Kidney epithelial cell (primary cell): Measurements from ENCODE around the gene USP24. TPM values are rescaled to one million over a fixed set of nuclear protein-coding genes. Genes with fewer than 3 reads are reported as not detected.

Experiments used
- DNase-seq: peaks from one replicate; pipeline ENCODE4 v3.0.0-alpha.2; 2010; ENCODE audit warnings: low read depth
- H3K27me3 ChIP-seq: 2 replicates; pipeline ENCODE4 v1.6.0; 2011; ENCODE audit warnings: low read length; ENCODE audit not compliant: control insufficient read depth, insufficient read depth
- H3K36me3 ChIP-seq: 2 replicates; pipeline ENCODE4 v1.5.1; 2011; ENCODE audit warnings: low read length; ENCODE audit not compliant: control insufficient read depth, insufficient read depth
- H3K4me3 ChIP-seq: 2 replicates; pipeline ENCODE4 v1.5.1; 2011; ENCODE audit warnings: low read depth, mild to moderate bottlenecking, control low read depth, low read length
- CTCF ChIP-seq: IDR thresholded peaks from 2 replicates; pipeline ENCODE4 v1.5.1; 2011; ENCODE audit warnings: mild to moderate bottlenecking, moderate library complexity, low read length, control low read depth, inconsistent platforms; ENCODE audit not compliant: insufficient read depth, poor library complexity, severe bottlenecking
- total RNA-seq: library from RNA; depleted of rRNA; stranded (reverse); fragments of >200 nt; gene quantifications from 2 replicates; pipeline ENCODE4 v1.2.3, GENCODE V29; 2015

The USP24 gene
- total RNA-seq, 1 donor from 2014 or later, result 27.2 TPM

- no peak overlapping the region for H3K4me3 ChIP-seq
- no peaks in the 10 kb centered on the region for H3K27me3 ChIP-seq
- no peak for DNase-seq
- no peak for TF ChIP-seq CTCF
- no peaks in the 10 kb centered on the region for H3K36me3 ChIP-seq
These were observed 73.8 kb downstream of the USP24 start for GRCh38 chr1:55141295-55141893.

- TF ChIP-seq CTCF, result peak; percentile 85
- H3K27me3 ChIP-seq, result no peaks in the 10 kb centered on the region
- no peaks in the 10 kb centered on the region for H3K36me3 ChIP-seq
- no peak overlapping the region for H3K4me3 ChIP-seq
- DNase-seq, result peak; percentile 67
These were observed 74.6 kb downstream of the USP24 start for GRCh38 chr1:55140546-55140983.

- TF ChIP-seq CTCF, result no peak
- DNase-seq, result no peak
- no peak overlapping the region for H3K4me3 ChIP-seq
- no peaks in the 10 kb centered on the region for H3K27me3 ChIP-seq
- H3K36me3 ChIP-seq, result no peaks in the 10 kb centered on the region
These were observed 75.0 kb downstream of the USP24 start for GRCh38 chr1:55140137-55140536.

GRCh38 chr1:55138823-55139222, 76.3 kb downstream of the USP24 start:
- DNase-seq, result no peak
- Histone ChIP-seq H3K4me3 (no peak overlapping the region), H3K27me3 (no peaks in the 10 kb centered on the region), H3K36me3 (no peaks in the 10 kb centered on the region)
- no peak for TF ChIP-seq CTCF

- Histone ChIP-seq H3K36me3 (peaks cover 1% of the 10 kb centered on the region), H3K4me3 (no peak overlapping the region), H3K27me3 (no peaks in the 10 kb centered on the region)
- no peak for DNase-seq
- no peak for TF ChIP-seq CTCF
These were observed 80.9 kb downstream of the USP24 start for GRCh38 chr1:55134152-55134808.

- H3K27me3 ChIP-seq, result no peaks in the 10 kb centered on the region
- H3K4me3 ChIP-seq, result no peak overlapping the region
- H3K36me3 ChIP-seq, result peaks cover 1% of the 10 kb centered on the region
- DNase-seq, result no peak
- no peak for TF ChIP-seq CTCF
These were observed 83.4 kb downstream of the USP24 start for GRCh38 chr1:55131801-55132200.
